Peyer's patch (tissue), 4 donors: Measurements from ENCODE around the gene GSDMA.

Experiments used
- CTCF ChIP-seq, 6 experiments: fragments of 450-650 bp in 4 of 6; fragments of 200-600 bp in 2 of 6; sonication (generic) in 1 of 6; IDR thresholded peaks; one replicate each; pipeline ENCODE4 v1.5.1; 2017 to 2019; ENCODE audit warnings: antibody characterized with exemption in 6 of 6, mild to moderate bottlenecking in 3 of 6, moderate library complexity in 1 of 6
- POLR2A ChIP-seq, 2 donors: fragments of 450-650 bp; IDR thresholded peaks; one replicate each; pipeline ENCODE4 v1.5.1; 2017; ENCODE audit warnings: antibody characterized with exemption in 2 of 2, mild to moderate bottlenecking in 2 of 2, moderate library complexity in 2 of 2

DNA sequence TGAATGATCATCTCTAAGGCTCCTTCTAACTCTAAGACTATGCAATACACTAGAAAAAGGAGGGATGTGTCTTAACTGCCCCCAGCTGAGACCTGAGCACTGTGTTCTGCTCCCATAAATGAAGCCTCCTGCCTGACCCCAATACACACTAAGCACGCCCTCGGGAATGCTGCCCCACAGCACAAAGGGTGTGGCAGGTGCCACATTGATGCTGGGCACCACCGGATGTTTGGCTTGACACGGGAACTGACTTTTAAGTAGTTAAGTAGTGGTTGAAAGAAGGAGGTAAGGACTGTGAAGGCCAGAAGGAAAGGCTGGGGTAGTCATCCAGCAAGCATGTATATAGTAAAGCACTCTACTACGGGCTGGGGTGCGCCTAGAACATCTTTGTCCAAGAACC, 4.0 kb downstream of the GSDMA start:
- TF ChIP-seq CTCF (IDR thresholded peaks at IDR 0.05): no peak
- no peak for TF ChIP-seq POLR2A (IDR thresholded peaks at IDR 0.05)
